Measurements from ENCODE around the gene ENHO.

GRCh38 chr9:34558919-34559623, 36.3 kb upstream of the ENHO start:
- TF ChIP-seq ZNF274 (IDR thresholded peaks at IDR 0.05; ENCODE audit: low read depth, low read length), result no peak
- no peak for TF ChIP-seq SUZ12 (IDR thresholded peaks at IDR 0.05; ENCODE audit: extremely low read depth, insufficient read depth, insufficient read length)
